GM21619 (cell line): ENCODE data around the gene USP34.
"Not testable (repeated sequence)": the region's sequence is repeated elsewhere in the genome, so short reads cannot be mapped to it uniquely, and the experiment has no call there.

Experiments
- ATAC-seq: cut with Tn5 transposase; IDR thresholded peaks from one replicate; pipeline ENCODE4 v1.9.1; 2021; ENCODE audit not compliant: unreplicated experiment

Gene USP34

GRCh38 chr2:61162721-61163120, 308.2 kb downstream of the USP34 start:
- ATAC-seq = no peak

- no peak for ATAC-seq
Measured at GRCh38 chr2:61161888-61162287, 309.0 kb downstream of the USP34 start, which contains the start of gene C2orf74. TSS of gene C2orf74 (plus strand) at chr2:61162188. CDS start at chr2:61162515, 327 bp downstream.

- ATAC-seq = no peak
Measured at GRCh38 chr2:61158356-61158955, 312.4 kb downstream of the USP34 start.

GRCh38 chr2:61157371-61158003, 313.4 kb downstream of the USP34 start:
- ATAC-seq = no peak

- no peak for ATAC-seq
Measured at GRCh38 chr2:61151436-61151835, 319.5 kb downstream of the USP34 start.

- ATAC-seq = no peak
Measured at GRCh38 chr2:61149074-61149473, 321.8 kb downstream of the USP34 start.

- ATAC-seq = not testable (repeated sequence)
Measured at GRCh38 chr2:61148091-61148490, 322.8 kb downstream of the USP34 start.

GRCh38 chr2:61145990-61146389, 324.9 kb downstream of the USP34 start:
- no peak for ATAC-seq

- peak; percentile 89 for ATAC-seq
Measured at GRCh38 chr2:61144697-61145268, 326.1 kb downstream of the USP34 start.

- ATAC-seq = no peak
Measured at GRCh38 chr2:61141151-61141550, 329.7 kb downstream of the USP34 start.

GRCh38 chr2:61138859-61139258, 332.0 kb downstream of the USP34 start:
- no peak for ATAC-seq
